GM18867 (cell line): ENCODE data around the gene VWF.
"Not testable (repeated sequence)": the region's sequence is repeated elsewhere in the genome, so short reads cannot be mapped to it uniquely, and the experiment has no call there.

Experiments used
- ATAC-seq: cut with Tn5 transposase; IDR thresholded peaks from one replicate; pipeline ENCODE4 v1.9.1; 2021; ENCODE audit warnings: mild to moderate bottlenecking, moderate library complexity; ENCODE audit not compliant: unreplicated experiment

The VWF gene

DNA sequence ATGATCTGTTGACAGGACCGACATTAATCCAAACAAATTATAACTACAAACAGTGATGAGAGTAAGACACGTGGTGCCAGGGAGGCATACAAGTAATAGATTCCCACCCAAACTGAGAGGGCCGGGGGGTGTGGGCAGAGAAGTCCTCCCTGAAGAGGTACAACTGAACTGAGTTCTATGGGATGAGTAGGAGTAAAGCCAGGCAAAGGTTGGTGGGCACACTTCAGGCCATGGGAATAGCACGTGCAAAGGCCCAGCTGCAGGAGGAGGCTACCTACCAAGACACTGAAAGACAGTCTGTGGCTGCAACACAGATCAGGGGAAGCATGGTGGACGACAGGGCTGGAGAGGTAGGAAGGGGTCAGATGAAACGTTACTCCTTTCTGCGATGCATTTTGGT lies 22.0 kb upstream of the VWF start:
- ATAC-seq = no peak

DNA sequence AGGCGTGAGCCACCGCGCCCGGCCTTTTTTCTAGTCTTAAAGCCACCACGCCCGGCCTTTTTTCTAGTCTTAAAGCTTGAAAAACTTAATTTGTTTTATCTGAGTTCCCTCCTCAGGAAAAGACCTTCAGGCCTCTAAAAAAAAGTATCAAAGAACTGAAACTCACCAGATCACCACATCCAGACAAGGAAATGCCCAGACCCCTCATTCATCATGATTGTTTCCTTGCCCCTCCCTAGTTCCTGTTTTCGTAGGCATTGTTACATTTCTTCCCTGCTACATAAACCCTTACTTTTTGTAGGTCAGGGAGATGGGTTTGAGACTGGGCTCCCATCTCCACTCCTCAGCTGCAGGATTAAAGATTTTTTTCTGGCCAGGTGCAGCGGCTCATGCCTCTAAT lies 21.1 kb upstream of the VWF start:
- ATAC-seq = no peak

DNA sequence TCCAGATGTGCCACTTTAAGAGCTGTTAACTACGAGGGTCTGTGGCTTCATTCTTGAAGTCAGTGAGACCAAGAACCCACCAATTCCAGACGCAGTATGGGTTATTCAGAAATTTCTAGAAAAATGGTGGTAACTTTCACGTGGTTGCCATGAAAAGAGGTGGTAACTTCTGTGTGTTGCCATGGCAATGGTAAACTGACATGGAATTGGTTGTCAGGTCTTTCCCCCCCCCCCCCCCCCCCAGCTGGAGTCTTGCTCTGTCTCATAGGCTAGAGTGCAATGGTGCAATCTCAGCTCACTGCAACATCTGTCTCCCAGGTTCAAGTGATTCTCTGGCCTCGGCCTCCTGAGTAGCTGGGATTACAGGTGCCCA lies 18.8 kb upstream of the VWF start:
- ATAC-seq = no peak

DNA sequence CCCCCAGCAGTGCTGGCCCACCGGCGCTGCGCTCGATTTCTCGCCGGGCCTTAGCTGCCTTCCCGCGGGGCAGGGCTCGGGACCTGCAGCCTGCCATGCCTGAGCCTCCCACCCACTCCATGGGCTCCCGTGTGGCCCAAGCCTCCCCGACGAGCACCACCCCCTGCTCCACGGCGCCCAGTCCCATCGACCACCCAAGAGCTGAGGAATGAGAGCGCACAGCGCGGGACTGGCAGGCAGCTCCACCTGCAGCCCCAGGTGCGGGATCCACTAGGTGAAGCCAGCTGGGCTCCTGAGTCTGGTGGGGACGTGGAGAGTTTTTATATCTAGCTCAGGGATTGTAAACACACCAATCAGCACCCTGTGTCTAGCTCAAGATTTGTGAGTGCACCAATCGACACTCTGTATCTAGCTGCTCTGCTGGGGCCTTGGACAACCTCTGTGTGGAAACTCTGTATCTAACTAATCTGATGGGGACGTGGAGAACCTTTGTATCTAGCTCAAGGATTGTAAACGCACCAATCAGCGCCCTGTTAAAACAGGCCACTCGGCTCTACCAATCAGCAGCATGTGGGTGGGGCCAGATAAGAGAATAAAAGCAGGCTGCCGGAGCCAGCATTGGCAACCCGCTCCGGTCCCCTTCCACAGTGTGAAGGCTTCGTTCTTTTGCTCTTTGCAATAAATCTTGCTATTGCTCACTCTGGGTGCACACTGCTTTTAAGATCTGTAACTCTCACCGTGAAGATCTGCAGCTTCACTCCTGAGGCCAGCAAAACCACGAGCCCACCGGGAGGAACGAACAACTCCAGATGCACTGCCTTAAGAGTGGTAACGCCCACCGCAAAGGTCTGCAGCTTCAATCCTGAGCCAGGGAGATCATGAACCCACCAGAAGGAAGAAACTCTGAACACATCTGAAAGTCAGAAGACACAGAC lies 18.2 kb upstream of the VWF start:
- not testable (repeated sequence) for ATAC-seq

DNA sequence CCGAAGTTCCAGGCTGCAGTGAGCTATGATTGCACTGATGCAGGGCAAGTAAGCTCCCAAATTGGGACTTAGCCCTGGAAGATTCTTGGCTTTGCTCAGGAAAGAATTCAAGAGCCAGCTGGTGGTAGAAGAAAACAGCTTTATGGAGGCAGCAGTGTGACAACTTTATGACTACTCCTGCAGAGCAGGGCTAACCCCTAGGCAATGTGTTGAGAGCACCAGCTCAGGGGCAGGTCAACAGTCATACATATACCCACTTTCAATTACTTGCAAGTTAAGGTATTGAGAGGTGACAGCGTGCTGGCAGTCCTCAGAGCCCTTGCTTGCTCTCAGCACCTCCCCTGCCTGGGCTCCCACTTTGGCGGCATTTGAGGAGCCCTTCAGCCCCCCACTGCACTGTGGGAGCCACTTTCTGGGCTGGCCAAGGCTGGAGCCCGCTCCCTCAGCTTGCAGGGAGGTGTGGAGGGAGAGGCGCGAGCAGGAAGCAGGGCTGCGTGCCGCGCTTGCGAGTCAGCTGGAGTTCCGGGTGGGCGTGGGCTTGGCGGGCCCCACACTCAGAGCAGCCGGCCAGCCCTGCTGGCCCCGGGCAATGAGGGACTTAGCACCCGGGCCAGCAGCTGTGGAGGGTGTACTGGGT lies 17.4 kb upstream of the VWF start:
- not testable (repeated sequence) for ATAC-seq

DNA sequence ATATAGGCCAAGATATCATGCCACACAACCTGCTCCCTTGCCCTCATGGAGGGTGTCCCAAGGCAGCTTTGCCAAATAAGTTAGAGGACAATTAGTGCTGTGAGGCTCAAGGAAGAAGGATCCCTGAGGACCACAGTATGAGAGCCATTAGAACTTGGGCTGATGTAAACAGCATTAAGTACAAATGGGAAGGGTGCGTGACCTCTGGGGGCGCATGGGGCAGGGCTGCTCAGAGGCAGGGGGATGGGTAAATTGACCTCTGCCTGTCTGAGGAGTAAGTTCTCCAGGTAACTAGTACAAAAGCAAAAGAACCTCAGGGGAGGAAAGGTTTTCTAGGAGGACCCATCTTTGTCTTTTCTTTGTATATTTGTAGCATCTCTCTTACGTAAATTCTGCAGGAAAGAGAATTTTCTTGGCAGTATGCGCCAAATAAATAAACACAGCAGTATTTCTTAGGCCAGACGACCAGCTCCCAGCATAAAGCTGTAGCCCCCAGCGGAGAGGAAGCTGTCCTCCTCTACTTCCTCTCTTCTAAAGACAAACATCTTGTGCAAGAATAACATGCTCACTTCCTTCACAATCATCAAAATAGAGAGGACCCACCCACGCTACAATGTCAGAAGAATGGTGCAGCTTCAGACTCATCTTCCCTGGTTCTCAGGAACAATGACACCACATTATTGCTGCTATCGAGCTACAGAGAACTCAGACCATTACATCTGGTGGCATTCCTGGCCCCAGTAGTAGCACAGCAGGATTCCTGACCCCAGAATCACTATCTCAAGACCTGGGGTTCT lies 16.4 kb upstream of the VWF start:
- no peak for ATAC-seq

DNA sequence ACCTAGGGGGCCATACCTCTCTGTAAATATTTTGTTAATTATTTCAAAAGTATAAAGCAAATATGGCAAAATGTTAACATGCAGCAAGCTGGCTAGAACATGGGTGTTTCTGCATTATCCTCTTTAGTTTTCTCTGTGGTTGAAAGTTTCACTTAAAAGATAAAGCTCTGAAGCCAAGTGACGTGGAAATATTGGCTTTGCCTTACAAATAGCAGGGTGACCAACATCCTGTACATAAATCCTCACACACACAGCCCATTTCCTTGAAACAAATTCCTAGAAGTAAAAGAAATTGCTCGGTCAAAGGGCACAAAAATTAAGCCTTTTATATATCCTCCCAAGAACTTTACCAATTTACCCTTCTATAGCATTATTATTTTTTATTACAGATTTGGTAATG lies 10.6 kb upstream of the VWF start:
- ATAC-seq = no peak

DNA sequence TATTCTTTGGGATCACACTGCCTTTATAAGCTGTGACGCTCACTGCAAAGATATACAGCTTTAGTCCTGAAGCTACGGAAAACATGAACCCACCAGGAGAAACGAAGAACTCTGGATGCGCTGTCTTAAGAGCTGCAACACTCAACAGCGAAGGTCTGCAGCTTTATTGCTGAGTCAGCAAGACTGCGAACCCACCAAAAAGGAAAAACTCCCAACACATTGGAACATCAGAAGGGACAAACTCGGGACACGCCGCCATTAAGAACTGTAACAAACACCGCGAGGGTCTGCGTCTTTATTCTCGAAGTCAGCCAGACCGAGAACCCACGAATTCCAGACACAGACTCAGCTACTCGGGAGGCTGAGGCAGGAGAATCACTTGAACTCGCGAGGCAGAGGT lies 9.2 kb upstream of the VWF start:
- no peak for ATAC-seq

DNA sequence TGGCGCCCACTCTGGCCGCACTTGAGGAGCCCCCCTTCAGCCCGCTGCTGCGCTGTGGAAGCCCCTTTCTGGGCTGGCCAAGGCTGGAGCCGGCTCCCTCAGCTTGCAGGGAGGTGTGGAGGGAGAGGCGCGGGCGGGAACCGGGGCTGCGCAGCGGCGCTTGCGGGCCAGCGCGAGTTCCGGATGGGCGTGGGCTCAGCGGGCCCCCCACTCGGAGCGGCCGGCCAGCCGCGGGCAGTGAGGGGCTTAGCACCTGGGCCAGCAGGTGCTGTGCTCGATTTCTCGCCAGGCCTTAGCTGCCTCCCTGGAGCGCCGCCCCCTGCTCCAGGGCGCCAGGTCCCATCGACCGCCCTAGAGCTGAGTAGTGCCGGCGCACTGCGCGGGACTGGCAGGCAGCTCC lies 8.0 kb upstream of the VWF start:
- no peak for ATAC-seq

DNA sequence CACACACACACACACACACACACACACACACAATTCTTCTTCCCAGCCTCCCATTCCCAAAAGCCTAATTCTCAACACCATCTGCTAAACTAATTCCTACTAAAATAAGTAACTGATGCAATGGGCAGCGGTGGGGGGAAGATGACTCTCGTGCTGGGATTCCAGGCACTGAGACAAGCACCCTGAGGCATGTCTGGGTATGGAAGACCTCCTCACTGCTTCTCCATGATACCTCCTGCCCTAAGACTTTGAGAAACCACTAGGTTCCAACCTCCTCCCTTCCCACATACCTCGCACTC lies 789 bp upstream of the VWF start:
- ATAC-seq = no peak

DNA sequence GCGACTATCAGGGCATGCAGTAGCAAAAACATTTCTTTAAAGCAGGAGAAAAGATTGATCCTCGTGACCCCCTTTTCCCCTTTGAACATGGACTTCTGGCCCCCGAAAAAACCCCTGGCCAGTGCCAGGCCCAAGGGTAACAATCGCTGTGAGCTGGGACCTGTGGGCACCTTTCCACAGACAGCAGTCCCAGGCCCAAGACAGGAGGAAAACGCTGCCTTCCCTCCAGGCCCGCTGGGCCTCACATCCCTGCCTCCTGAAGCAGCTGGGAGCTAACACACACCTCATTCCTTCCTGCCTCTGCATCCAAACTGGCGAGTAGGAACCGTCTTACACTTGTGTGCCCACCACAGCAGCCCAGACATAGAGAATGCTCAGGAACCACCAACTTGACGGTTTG lies 1.2 kb downstream of the VWF start:
- ATAC-seq = no peak

DNA sequence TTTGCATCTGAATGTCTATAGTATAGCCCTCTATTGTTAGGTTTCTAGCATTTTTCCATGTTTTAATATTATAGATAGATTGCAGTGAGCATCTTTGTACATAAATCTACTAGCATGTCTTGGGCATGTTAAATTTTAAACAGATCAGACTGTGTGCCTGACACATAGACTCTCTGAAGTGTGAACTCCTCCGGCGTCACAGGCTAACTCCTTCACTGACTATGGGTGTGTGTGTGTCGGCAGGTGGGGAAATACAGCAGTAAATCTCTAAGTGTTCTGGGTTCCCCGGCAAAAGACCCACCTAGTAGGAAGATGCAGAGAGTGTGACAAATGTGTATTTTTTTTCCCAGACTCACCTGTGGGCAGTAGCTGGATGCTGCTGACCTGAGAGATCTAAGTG lies 2.3 kb downstream of the VWF start:
- no peak for ATAC-seq

DNA sequence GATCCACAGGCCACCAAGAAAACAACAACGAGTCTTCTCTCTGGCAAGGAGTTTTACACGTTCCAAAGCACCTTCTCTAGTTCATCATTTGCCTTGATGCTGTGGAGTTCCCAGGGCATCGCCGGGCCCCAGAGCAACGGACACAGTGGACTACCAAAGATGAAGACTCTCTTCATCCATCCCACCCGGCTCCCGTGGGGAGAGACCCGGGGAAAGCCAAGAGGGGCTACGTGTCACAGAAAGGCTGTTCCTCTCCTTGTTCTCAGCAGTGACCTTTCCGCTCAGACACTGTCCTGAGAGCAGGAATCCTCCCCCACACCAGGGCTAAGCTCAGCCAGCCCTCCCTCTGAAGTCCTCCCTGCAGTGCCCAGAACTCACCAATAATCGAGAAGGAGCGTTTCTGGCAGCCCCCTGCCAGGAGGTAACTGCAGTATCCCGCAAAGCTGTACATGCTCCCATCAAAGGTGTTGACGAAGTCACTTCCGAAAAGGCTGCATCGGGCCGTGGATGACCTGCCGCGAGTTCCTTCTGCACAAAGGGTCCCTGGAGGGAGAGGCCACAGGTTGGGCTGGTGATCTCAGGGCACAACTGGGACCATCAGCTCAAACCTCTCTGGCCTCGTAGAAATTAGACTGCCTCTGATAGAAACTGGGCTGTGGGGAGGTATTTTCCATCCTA lies 3.5 kb downstream of the VWF start:
- ATAC-seq = no peak

DNA sequence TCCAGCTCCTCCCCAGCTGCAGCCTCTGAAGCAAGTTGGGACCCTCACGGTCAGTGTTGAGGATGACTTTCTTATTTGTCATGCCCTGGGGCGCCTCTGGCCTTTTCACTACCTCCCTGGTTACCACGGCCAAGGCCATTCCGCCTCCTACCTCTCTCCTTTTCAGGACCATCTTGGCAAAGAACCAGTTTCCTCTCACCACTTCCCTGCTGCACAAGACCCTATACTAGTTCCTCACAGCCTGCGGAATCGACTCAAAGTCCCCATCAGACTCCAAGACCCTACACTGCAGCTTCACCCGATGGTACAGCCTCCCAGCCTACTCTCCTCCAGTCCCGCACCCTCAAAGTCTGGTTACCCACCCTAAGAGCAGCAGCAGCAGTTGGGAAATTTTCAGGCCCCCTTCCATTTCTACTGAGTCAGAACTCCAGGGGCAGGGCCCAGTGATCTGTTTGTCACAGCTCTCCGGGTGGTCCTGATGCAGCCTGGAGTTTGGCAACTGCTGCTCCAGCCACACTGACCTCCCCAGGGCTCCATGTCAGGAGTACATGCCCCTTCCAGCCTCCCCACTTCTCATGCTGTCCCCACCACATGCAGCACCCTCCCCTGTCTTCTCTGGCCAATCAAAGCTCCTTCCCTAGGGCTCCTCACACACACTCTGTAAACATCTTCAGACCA lies 5.4 kb downstream of the VWF start:
- no peak for ATAC-seq

DNA sequence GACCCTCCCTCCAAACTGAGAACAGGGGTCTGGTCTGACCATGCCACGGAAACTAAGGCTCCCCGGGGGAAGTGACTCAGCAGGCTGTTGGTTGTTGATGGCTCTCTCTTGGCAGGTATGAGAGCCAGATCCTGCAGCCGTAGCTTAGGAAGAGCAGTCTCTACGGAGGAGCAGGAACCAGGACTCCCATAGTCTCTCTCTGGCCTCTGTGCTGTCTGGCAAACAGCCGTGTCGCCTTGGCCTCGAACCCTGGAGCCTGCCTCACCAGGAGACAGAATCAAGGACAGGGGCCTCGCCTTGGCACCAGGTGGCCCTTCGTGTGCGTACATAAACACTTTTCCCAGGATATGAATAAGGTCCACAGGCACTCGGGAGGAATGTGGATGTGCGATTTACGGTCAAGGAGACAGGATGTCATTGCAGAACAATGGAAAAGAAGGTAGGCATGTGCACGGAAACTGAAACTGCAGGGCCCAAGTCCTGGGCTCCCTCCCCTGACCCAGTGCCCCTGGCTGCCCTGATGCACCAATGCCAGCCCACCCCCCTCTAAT lies 7.9 kb downstream of the VWF start:
- no peak for ATAC-seq

DNA sequence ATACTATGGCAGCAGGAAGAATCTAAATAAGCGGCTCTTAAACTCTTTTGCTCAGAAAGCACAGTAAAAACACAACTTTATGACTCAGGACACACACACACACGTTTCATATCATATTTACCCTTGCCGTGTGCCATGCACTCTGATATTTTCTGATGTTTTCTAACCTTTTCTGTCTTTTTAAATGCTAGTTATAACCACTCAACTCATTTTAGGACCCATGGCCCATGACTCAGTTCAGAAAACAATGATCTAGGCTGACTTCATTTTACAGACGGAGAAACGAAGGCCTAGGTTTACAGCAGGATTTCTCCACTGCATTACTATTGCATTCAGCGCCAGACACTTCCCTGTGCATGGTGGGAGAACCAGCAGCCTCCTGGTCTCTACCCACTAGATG lies 9.1 kb downstream of the VWF start:
- ATAC-seq = no peak

DNA sequence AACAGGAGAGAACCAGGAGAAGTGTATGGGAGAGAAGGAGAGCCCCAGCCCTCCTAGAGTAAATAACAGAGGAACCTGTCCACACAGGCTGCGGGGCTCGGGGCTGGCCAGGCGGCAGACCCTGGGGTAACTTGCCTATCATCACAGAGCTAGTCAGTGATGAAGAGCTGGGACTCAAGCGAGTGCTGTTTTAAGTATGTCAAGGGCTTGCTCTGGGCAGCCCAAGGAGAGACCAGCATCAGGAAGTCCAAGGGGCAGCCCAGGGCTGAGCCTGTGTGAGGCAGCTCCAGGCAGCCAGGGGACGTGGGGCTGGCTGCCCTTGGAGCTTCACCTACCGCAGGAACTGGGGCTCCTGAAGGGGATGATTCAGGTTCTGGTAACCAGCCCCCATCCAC lies 10.0 kb downstream of the VWF start:
- ATAC-seq = no peak

DNA sequence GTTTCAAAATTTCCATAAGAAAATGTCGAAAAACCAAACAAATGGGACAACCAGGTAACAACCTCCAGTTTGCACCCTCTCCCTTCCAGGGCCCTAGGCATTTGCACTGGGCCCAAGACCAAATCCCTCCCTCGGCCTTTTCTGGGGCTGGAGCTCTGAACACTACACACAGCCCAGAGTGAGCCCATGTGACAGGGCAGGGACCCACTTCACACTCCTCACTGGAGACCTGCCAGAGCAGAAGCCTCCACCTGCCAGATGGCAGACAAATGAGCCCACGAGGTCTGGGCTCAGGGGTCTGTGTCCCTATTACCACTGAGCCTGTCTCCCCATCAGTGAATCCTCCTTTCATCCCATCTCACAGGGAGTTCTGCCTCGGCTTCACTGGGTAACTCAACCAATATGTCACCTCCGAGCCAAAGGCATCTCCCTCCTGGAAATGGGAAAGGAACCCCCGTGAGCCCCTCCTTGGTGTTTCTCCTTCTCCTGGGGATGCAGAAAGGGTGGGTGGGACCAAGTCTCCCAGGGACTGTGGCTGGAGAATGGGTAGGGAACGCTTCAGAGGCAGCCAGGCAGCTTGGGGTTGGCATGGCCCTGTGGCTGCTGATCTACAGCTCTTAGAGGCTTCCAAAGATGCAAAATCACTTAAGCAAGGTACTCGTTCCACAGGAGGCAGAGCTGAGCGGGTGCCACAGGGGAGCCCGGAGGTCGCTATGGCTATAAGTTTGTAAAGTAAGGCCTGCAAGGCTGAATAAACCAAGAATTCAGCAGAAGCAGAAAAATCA lies 10.6 kb downstream of the VWF start:
- no peak for ATAC-seq

DNA sequence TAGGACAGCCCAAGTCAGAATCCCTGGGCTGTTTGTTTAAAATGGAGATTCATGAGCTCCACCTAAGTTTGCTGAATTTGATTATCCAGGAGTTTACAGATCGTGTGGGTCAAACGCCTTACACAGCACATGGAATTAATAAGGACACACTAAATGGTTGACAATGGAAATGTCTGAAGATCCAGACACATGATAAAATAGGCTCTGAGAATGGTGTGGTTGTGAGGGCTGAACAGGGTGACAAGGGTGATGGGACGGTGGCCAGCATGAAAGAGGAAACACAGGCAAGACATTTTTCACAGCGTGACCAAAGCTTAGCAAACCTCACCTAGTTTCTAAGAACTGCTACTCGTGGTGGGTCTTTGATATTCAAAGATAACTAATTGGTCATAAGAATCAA lies 12.5 kb downstream of the VWF start:
- no peak for ATAC-seq

DNA sequence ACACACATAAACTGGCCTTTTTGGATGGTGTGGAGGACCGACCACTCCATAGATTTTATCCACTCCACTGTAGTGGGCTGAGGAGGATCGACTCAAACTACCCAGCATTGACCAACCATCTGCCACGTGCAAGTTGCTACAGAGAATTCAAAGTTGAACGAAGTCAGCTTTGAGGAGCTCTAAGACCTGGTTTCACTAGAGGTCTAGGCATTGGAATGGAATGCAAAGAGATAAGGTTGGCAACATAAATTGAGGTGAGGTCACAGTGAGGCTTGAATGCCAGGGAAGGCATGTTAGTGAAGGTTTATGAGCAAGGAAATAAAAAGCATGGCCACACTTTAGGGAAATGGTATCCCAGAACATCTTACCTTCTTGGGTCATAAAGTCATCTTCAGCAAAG lies 14.5 kb downstream of the VWF start:
- no peak for ATAC-seq
